HG03469 (cell line): ENCODE measurements around the gene WDR91.
"Not testable (repeated sequence)": the region's sequence is repeated elsewhere in the genome, so short reads cannot be mapped to it uniquely, and the experiment has no call there.

Experiments
- ATAC-seq: cut with Tn5 transposase; IDR thresholded peaks from one replicate; pipeline ENCODE4 v1.9.1; 2021; ENCODE audit warnings: mild to moderate bottlenecking, moderate library complexity, moderate number of reproducible peaks; ENCODE audit not compliant: unreplicated experiment

WDR91 gene

DNA sequence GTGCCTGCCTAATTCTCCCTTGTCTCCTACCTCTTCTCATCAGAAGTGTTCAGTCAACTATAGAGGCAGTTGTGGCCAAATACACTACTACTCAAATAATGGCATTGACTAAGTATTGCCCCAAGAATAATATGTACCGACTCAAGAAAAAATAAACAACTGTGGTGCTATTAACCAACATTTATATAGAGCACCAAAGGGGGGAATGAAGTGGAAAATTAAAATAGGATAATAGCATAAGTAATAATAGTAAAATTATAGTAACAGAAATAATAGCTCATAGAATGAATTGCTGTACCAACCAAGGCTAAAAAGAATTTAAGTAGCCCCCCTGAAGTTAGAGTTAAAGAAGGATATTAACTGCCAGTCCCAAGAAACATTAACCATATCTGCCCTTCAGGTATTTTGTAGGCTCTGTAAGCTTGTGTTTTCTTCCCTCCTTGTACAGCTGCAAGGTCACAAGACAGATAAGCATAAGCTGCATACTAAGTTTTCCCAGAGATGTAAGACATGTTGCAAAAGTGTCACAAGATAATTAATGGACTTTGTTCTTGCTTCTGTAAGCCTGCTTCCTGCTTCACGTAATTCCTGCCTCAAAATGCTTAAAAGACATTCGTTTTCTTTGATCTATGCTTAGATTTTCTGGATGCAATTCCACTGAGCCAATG lies 29.9 kb downstream of the WDR91 start:
- ATAC-seq, result no peak

DNA sequence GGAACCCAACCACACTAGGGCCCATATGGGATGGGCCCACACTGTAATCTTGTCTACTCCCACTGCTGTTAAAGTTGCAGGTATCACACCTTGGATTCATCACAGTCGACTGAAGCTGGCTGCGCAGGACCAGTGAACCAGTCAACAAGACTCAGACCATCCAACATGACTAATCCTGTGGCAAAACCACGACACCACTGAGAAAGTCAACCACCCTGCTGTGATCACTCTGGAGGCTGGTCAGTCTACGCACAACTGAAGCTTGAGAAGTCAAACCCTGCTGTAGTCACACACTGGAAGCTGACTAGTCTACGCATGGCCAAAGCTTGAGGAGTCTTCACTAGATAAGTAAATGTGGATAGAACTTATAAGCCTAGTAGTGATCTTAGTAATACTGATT lies 31.2 kb downstream of the WDR91 start:
- no peak for ATAC-seq

DNA sequence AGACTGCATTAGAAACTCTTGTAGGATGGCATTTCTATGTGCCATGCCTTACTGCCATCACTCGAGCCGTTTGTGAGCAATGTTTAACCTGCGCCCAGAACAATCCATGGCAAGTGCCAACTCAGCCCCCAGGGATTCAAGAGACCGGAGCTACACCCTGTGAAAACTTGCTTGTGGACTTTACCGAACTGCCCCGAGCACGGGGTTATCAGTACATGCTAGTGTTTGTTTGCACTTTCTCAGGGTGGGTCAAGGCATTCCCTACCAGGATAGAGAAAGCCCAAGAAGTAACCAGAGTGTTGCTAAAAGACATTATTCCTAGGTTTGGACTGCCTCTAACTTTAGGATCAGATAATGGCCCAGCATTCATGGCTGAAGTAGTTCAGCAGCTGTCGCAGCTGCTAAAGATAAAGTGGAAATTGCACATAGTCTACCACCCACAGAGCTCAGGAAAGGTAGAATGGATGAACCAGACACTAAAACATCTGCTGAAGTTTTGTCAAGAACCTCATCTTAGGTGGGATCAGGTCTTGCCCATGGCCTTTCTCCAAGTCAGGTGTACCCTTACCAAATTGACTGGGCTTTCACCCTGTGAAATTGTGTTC lies 31.9 kb downstream of the WDR91 start:
- no peak for ATAC-seq

DNA sequence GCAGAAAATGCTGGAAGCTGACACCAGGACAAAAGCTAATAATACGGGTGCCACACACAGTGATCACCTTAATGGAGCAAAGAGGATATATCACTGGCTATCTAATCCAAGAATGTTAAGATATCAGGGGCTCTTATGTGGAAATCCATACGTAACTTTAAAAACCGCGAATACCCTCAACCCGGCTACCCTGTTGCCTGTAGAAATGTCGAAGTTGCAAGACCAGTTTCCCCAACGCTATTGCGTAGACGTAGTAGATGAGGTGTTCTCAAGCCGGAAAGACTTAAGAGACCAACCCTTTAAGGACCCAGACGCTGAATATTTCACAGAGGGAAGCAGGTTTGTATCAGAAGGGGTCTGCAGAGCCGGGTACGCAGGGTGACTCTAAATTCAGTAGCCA lies 33.0 kb downstream of the WDR91 start:
- ATAC-seq, result no peak

DNA sequence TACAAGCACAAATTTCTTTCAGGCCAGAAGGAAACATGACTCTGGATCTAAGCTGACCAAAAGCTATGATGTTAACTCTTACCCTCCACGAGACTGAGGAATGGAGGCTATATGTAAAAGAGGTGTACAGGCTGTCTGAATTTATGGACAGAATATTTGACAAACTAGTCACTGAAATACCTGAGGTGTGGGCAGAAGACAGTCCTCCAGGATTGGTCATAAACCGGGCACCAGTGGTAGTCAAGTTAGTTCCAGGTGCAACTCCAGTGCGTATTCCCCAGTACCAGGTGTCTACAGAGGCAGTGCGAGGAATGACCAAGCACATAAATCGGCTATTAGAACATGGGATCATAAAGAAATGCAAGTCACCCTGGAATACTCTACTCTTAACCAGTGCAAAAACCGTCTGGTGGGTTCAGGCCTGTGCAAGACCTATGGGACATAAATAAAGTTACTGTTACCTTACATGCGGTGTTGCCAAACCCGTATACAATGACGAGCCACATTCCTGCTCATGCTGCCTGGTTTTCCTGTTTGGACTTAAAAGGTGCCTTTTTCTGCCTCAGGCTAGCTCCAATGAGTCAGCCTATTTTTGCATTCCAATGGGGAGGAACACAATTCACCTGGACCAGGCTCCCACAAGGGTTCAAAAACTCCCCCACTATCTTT lies 34.2 kb downstream of the WDR91 start:
- no peak for ATAC-seq

DNA sequence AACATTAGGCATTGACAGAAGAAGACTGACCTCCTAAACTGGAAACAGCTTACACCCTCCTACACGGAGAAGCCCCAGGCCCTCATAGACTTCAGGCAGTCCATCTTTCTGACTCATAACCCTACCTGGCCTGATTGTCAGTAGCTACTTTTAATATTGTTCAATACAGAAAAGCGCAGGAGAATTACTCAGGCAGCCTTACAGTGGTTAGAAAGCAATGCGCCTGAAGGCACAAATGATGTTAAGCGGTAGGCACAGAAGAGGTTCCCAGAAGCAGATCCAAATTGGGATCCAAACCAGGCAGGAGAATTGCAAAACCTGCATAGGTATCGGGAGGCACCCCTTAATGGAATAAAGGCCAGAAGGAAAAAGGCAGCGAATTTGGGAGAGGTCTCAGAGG lies 35.4 kb downstream of the WDR91 start:
- ATAC-seq, result no peak

DNA sequence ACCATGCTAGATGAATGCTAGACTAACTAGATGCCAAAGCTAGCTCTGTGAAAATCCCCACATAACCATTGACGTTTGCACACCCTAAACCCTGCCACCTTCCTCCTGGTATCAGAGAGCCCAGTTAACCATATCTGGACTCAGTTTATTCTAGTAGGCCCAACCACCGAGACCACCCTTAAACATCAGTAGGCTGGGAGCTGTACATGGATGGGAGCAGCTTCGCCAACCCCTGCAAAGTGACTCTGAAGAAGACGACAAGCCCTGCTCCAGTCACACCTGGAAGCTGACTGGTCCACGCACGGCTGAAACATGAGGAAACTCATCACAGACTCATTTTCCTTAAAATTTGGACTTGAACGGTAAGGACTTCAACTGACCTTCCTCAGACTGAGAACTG lies 36.4 kb downstream of the WDR91 start:
- no peak for ATAC-seq

DNA sequence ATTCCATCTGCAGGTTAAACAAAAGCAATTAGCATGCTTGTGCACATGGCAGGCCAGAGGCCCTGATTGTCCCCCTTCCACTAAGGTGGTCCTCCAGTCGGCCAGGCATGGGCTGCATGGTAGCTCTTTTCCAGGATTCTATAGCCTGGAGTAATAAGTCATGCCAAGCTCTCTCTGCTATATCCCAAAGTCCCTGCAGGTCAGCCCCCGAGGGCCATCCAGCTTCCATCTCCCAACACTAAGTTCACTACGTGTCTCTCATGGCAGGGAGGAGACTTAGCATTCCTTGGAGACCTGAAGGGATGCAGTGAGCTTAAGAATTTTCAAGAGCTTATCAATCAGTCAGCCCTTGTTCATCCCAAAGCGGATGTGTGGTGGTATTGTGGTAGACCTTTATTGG lies 37.4 kb downstream of the WDR91 start:
- not testable (repeated sequence) for ATAC-seq

DNA sequence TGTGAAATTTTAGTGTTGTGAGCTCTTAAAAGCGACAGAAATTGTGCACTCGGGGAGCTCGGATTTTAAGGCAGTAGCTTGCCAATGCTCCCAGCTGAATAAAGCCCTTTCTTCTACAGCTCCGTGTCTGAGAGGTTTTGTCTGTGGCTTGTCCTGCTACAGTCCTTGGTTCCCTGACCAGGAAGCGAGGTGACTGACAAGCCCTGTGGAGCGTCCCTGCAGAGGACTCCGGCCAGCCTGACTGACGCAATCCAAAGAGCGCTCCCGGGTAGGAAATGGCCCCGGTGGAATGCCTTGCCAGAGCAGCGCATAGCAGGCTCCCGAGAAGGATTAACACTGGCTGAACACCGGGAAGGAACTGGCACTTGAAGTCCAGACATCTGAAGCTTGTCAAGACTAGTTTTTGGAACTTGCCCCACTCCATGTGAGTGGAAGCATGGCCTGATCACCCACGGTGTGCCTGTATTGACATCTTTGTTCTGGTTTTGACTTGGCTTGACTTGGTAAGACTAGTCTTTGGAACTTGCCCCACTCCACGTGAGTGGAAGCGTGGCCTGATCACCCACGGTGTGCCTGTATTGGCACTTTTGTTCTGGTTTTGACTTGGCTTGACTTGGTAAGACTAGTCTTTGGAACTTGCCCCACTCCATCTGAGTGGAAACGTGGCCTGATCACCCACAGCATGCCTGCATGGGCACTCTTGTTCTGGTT lies 39.6 kb downstream of the WDR91 start:
- not testable (repeated sequence) for ATAC-seq

DNA sequence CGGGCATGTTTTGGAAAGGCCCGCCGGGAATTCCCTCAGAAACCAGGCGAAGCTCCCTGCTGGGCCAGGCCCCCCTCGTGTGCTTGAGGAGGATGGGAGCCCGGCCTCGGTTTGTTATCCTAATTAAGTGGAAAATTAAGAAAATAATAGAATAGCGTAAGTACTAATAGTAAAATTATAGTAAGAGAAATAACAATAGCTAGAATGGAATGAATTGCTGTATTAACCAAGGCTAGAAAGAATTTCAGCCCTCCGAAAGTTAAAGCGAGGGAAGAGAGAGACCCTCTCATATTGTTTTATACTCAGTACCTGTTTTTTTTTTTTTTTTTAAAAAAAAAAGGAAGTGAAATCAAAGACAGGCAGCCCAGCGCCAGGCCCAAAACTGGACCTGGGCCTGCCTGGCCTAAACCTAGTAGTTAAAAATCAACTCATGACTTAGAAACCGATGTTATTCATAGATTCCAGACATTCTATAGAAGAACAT lies 40.3 kb downstream of the WDR91 start:
- peak; percentile 7 for ATAC-seq

DNA sequence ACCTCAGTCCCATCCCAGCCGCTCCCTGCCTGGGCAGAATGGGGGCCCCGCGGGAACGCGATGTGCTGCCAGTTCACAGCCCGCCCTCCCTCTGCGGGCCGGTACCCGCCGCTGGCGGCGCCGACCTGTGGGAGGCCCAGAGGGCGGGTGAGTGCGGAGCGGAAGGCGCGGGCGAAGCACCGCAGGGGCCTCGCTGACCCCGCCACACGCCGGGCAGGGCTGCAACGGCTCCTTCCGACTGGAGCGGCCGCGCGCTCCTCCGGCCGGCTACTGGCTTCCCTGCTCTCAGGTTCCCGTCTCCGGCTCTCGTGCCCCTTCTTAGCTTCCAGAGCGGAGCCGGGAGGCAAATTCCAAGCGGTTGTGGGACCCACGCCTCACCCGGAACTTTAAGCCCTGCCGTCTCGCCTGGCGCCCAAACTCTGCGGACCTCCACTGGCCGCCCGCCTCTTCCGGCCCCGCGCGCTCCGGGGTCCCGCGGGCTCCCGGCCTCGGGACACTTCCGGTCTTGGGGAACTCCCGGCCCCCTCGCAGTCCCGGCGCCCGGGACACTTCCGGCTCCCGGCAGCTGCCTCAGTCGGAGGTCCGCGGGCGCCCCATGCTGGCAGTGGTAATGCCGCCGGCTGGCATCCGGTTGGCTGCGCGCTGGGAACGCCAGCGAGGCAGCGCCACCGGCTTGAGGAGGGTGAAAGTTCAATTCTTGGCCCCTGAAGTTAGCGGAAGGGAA lies 40.9 kb downstream of the WDR91 start, which contains the start of gene CYREN:
Gene CYREN, minus strand, starts transcription at position 434 of the 724 bp plus-strand sequence. CDS start 1,785 bp downstream, outside the sequence.
- ATAC-seq, result peak; percentile 56

DNA sequence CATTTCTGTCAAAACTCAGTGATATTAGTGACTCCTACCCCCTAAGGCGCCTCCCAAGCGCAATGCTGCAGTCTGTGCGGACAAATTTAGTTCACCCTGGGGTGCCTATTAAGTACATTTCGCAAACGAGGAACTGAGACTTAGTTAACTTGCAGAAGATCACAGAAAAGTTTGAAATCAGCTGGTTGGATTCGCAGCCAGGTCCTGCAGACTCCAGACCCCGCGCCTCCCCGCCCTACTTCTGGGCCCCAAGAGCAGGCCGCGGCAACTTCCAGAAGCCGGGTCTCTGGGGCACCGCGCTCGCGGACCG lies 41.4 kb downstream of the WDR91 start:
- no peak for ATAC-seq

DNA sequence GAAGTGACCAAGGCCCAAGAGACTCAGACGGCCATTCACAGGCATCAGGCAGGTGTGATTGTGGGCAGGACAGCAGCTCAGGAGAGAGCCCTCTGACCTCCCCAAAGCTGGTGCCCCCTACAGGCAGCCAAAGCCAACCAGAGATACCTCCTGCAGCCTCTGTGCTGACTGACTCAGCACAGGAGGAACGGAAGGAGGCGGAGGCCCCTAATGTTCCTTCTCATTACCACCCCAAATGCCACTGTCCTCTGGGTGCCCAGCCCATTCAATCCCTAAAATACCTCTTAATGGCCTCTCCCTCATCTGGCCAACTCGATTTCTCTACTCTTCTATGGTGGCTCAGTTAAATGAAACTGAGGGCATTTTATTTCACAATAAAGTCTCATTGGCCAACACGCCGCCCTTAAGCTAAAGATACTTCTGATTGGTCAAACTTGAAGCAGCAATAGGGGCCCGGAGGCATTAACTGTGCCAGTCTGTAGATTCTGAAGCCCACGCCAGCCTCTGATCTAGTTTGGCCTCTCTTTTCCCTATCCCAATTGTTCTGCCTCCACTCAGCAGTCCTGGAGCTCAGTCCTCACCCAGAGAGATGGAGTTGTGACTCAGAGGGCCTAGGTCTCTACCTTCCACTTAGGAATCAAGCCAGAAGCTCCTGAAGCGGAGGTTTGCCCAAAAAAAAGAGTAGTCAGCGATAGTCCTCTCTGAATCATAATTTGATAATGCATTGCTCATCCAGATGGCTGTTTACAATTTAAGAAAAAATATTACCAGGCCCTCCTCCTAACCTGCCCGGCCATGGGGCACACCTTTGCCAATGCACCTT lies 42.0 kb downstream of the WDR91 start:
- peak; percentile 46 for ATAC-seq

DNA sequence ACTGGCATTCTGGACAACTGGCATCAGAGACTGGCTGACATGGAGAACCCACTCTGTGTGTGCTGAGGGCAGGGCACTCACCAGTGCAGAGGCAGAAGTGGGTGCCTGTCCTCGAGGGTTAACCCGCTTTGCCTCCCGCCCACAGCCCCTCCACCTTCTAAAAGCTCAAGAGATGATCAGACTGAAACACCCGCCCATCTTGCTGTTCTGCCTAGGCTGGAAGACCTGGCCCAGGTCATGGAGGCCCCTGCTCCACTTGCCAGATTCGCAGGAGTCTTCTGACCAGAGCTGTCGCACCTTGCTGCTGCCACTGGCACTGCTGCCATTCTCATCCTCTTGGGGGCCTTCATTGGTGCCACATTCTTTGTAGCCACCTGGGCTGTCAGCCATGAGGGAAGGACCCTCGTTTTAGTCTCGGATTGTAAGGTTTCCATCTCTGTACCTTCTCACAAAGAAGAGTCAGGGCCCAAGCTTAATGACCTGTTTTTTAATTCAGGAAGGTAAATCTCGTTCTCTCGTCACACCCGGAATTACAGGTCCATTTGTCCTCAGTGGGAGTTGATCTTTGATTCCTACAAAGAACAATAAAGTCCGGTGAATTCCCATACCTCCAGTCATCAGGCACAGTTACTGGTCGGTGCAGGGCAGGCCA lies 42.7 kb downstream of the WDR91 start:
- ATAC-seq, result no peak

DNA sequence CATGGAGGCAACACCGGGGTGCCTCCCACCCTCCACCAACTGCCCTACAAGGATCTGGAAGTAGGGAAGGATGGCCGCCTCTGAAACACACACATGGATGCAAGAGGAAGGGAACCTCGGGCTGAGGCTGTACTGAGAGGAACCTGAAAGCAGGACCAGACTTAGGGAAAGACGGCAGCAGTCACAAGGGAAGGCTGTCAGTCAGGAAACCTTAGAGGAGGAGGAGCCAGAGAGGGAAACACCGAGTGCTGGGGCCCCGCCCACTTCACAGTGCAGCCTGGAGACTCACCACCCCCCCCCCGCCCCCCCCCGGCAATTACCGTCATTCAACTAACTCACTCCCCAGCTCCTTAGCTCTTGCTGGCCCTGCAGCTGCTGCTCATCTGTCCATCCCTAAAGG lies 43.3 kb downstream of the WDR91 start:
- no peak for ATAC-seq

DNA sequence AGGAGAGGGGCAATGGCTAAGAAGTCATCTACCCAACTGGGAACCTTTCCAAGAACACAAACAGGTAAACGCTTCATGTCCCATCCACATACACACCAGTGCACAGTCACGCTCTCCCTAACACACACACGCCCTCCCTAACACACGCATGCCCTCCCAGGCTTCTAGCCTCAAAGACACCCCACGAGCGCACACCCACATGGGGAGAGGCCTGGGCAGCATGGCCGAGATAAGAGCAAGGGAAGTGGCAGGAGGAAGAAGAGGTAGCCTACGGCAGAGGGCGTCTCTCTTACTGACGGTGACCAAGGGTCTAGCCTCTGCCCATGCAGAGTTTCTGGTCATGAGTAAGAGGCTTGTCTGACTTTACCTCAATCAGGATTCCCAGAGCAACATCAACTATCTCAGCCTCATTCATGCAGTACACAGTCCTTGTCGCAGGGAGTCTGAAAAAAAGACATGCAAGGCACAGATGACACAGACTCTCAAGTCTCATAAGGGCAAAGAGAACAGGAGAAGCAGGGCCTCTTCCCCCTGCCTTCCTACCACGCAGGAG lies 43.9 kb downstream of the WDR91 start:
- ATAC-seq, result no peak

DNA sequence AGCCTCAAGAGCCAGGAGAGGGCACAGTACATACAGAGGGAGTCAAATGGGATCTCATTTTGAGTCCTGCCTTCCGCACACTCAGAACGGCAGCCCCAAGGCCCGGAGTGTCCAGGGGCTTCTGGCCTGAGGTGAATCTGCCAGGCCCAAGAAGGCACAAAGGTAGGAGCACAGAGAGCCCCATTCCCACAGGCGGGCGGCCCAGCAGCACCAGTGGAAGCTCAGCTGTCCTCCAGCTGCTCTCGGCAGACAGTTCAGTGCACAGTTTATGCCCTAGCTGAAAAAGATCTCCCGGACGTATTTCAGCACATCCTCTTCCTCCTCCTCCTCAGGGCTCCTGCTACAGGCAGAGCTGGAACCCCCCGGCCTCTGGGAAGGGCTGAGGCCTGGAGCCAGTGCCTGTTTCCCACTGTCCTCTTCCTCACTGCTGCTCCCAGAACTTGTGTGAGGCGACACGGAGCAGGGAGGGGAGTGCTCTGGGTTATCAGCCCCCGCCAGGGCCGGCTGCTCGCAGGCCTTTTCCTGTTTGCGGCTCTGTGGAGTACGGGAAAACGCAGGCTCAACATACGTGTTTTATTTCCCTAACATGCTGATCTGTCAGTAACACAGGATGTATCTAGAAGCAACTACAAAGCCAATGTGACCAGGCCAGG lies 44.9 kb downstream of the WDR91 start:
- no peak for ATAC-seq

DNA sequence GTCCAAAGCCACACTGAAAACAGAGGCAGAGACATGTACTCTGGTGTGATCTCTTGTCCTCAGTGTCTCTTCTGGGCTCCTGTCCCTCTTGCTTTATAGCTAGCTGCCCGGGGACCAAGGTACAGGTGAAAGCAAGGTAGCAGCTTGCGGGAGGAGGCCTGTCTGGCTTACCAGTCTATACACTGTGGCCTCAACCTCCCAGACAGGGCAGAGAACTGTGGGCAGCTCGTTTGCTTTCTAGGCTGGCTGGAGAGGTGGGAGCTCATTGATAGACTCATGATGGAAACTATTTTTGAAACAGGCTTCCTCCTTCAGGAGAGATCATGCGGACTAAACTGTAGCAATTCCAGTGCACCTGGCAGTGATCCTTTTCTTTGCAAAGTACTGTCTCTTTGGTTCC lies 45.5 kb downstream of the WDR91 start:
- no peak for ATAC-seq
